Suppressor macrophage (primary cell): Measurements from ENCODE around the gene PKP3.
"Not testable (repeated sequence)": the region's sequence is repeated elsewhere in the genome, so short reads cannot be mapped to it uniquely, and the experiment has no call there.

ENCODE experiments used
- DNase-seq, 4 experiments: peaks; one replicate each; pipeline ENCODE4 v3.0.0-alpha.2; 2020 to 2022

Gene PKP3

DNA sequence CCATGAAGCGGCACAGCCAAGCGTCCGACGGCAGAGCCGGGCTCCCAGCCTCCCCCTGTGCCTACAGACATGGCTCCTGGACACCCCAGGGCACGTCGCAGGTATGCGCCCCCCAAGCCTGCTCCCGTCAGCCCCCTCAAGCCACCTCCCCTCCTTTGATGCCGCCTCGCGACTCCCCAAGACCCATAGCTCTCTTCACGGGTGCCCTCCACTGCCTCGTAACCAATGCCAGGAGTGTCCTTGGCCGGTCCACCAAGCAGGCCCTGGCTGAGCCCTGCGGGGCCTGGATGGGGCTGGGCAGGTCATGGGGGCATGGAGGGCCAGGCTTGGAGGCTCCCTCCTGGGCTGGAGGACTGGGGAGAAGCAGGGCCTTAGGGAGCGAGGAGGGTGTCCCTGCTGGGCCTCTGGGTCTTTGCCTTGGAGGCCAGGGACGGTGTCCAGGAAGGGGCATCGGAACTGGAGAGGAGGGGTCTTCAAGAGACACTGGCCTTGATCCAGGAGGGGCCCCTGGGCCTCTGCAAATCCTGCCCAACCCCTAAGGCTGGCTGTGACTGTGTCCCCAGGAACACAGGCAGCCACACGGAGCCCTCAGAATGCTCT, 38.6 kb downstream of the PKP3 start:
- DNase-seq = no peak

DNA sequence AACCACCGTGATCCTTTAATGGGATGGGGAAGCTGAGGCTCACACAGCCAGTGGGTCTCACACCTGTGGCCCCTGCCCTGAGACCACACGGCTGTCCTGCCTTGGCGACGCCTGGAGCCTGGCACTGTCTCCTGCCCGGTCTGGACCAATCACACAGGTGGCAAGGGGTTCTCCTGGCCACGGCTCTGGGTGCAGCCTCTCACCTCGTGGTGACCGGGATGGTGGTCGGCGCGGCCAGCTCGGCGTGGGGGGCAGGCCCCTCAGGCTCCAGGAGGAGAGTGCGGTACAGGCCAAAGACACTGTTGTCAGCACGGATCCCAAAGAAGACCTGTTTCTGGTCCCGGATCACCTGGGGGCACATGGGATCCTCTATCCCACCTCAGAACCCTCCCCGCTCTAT, 39.1 kb downstream of the PKP3 start:
- no peak for DNase-seq

DNA sequence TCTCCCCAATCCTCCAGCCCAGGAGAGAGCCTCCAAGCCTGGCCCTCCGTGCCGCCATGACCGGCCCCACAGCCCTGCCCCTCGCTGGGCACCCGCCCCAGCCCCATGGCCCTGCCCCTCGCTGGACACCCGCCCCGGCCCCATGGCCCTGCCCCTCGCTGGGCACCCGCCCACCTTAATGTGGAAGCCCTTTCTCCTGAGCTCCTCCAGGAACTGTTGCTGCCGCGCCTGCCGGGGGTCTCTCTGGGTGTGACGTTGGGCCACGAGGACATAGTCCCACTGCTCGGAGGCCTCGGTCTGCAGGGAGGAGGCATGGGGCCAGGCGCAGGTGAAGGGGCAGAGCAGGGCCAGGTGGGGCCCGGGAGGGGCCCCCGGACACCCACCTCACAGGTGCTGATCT, 39.6 kb downstream of the PKP3 start:
- DNase-seq = no peak

DNA sequence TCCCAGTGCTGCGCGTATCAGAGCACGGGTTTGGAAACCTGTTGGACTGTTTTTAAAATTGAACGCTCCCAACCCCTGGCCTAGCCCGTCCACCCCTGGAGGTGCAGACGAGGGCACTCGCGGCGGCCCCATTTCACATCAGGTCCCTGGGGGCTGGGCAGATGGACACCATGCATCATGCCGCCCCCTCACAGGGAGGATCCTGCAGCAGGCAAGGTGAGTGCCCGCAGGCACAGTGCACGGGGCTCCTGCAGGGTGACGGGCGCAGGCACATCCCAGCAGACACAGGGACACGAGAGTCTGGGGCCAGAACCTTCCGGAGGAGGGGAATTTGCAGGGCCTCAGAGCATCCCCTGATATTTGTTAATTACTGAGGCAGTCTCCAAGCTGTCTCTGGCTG, 40.5 kb downstream of the PKP3 start:
- DNase-seq = no peak

GRCh38 chr11:434999-435740, 41.2 kb downstream of the PKP3 start:
- DNase-seq = not testable (repeated sequence)

- no peak for DNase-seq
These were observed 43.3 kb downstream of the PKP3 start for GRCh38 chr11:437228-437870.

DNA sequence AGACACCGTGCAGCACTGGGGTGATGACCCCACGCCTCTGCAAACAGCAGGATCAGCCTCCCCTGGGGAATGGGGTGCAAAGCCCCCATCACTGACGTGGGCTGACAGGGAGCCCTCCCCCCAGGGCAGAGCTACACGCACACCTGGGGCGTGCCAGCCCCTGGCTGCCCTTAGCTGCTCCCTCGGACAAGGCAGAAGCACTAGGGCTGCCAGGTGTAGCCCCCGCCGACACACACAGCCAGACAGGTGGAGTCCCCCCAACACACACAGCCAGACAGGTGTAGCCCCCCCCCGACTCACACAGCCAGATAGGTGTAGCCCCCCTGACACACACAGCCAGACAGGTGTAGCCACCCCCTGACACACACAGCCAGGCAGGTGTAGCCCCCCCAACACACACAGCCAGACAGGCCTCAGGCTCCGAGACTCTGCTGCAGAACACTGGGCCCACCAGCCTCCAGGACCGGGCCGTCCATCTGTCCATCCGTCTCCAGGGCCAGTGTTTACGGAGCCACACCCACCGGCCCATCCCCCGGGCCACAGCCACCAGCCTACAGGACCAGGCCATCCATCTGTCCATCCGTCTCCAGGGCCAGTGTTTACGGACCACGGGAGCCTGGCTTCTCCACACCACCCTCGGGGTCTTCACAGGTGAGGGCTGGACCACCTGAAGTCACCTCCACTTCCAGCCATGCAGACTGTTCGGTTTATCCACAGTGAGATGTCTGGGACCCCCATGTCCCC, 44.3 kb downstream of the PKP3 start:
- no peak for DNase-seq

DNA sequence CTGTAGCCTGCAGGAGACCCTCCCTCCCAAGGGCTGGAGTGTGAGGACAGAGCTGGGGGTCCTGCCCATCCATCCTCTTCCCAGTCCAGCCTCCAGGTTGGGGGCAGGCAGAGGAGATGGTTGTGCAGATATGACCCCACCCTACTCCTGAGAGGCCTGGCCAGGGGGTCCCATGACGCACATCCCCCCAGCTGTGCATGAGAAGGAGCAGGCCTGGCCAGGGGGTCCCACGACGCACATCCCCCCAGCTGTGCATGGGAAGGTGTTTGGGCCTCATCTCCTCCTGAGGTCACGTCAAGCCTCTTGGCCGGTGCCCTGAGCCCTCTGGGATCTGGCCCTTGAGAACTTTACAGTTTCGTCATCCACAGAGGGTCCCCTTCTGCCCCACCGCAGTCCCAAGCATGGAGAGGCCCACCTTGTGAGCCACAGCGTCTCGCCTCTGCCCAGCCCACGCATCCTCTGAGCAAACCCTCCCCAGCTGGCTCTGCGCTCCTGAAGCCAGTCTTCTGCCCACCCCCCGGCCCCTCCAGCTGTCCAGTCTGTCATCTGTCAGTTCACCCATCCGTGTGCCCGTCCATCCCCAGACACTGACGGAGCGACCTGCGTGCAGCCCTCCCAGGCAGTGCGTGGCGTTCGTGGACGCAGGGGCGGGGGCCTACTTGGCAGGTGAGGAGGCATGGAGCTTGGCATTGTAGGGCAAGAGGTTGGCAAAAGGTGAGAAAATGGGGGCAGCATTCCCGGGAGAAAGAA, 45.5 kb downstream of the PKP3 start:
- no peak for DNase-seq

DNA sequence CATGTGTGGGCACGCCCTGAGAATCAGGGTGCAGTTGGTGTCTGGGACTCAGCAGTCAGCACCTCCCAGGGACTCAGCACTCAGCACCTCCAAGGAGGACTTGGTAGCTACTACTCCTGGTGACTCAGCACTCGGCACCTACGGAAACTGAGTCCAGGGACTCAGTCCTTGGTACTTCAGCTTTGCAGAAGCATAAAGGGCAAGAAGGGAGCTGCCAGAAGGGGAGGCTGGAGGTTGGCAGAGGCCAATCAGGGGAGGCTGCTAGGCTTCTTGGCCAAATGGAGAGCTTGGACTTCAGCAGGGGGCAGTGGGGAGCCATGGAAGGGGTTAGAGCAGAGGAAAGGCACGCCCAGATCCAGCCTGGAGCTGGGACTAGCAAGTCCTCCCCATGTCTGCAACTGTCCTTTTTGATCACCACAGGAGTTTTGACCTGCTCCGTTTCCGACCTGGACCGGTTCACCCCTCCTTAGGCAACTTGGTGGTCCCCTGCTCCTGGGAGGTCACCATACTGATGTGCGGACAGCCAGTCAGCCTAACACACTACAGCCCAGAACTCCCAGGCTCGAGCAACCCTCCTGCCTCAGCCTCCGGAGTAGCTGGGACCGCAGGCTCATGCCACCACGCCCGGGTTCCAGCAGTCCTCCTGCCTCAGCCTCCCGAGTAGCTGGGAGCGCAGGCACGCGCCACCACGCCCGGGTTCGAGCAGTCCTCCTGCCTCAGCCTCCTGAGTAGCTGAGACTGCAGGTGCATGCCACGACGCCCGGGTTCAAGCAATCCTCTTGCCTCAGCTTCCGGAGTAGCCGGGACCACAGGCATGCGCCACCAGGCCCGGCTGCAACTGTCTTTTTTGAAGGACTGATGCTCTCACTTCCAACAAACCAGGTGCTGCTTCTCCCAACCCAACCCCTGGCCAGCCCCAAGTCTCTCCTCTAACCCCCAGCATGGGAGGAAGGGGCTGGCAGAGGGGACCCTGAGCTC, 46.3 kb downstream of the PKP3 start:
- DNase-seq = peak; percentile 12 to 59 (median 38)

- no peak for DNase-seq
These were observed 47.0 kb downstream of the PKP3 start for GRCh38 chr11:441043-441417.

GRCh38 chr11:441418-442274, 47.6 kb downstream of the PKP3 start, which contains the start of gene ANO9:
Gene ANO9, minus strand, starts transcription at chr11:442011. Its CDS starts 85 bp downstream, at chr11:441926.
- peak in 1 of 4 experiments; percentile 22 for DNase-seq

DNA sequence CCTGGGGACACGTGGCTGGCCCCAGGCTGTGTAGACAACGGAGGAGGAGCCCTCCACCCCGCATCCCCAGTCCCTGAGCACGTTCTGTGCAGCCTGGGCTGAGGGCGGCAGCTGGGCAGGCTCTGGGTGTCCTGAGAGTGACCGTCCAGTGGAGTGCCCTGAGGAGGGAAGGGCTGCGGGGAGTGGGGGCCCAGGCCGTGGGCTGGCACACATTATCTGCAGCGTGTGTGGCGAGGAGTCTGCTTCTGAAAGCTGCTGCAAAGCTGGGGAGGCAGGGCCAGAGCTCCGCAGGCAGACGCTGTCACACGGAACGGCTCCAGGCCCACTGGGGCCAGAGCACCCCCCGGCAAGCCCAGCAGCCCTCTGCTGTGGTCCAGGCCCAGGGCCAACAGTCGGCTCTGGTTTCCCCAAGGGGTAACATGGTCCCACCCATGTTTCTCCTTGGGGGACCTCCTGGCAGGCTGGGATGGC, 48.6 kb downstream of the PKP3 start:
- DNase-seq = no peak

DNA sequence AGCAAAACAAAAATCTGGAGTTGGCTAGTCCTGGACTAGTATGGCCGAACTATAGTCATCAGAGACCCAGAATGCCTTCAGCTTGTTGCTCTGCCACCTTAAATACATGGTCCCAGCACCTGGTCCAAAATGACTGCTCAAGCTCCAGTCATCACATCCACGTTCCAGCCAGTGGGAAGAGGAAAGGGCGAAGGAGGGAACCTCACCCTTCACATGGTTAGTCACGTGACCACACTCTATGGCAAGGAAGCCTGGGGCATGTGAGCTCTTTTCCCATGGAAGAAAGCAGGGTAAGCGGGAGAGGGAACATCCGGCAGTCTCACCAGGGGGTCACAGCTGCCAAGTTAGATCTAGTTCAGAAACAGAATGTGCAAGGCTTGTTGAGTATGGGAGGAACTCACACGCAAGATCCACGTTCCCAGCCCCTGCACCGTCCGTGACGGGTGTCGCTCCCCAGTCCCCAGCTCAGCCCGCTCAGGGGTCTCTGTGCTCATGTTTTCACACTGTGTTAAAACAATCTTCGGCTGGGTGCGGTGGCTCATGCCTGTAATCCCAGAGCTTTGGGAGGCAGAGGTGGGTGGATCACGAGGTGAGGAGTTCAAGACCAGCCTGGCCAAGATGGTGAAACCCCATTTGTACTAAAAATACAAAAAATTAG, 49.7 kb downstream of the PKP3 start:
- peak in 2 of 4 experiments; percentile 24 to 29 for DNase-seq

GRCh38 chr11:444396-445144, 50.6 kb downstream of the PKP3 start:
- DNase-seq = peak in 2 of 4 experiments; percentile 16 to 37

GRCh38 chr11:445765-446588, 52.0 kb downstream of the PKP3 start:
- no peak for DNase-seq

- no peak for DNase-seq
These were observed 52.9 kb downstream of the PKP3 start for GRCh38 chr11:446891-447290.

- DNase-seq = peak; percentile 93 to 99 (median 97)
These were observed 54.1 kb downstream of the PKP3 start for GRCh38 chr11:447923-448731.
